AG09319 (cell line): Measurements from ENCODE around the gene EEF1AKMT3.

ENCODE experiments used
- DNase-seq: peaks from one replicate; pipeline ENCODE4 v3.0.0-alpha.2; 2010; ENCODE audit warnings: low read depth; ENCODE audit errors: extremely low read depth
- CTCF ChIP-seq: IDR thresholded peaks from 2 replicates; pipeline ENCODE4 v1.5.1; 2011; ENCODE audit warnings: low read depth, mild to moderate bottlenecking, inconsistent platforms, low read length, moderate library complexity

The EEF1AKMT3 gene

GRCh38 chr12:57741413-57741789 lies 31.0 kb upstream of the EEF1AKMT3 start:
- TF ChIP-seq CTCF, result no peak
- DNase-seq, result no peak

GRCh38 chr12:57741844-57742738 lies 30.3 kb upstream of the EEF1AKMT3 start:
- no peak for TF ChIP-seq CTCF
- no peak for DNase-seq

GRCh38 chr12:57743769-57744168 lies 28.6 kb upstream of the EEF1AKMT3 start:
- no peak for TF ChIP-seq CTCF
- no peak for DNase-seq

- DNase-seq, result peak; percentile 69
- TF ChIP-seq CTCF, result no peak
These were observed 28.1 kb upstream of the EEF1AKMT3 start for GRCh38 chr12:57744194-57744776.

GRCh38 chr12:57744777-57745484 lies 27.5 kb upstream of the EEF1AKMT3 start, which contains the start of gene TSPAN31:
Gene TSPAN31 (plus strand): TSS chr12:57745039. CDS start chr12:57745155, 116 bp downstream.
- TF ChIP-seq CTCF, result no peak
- DNase-seq, result peak; percentile 95

- TF ChIP-seq CTCF, result no peak
- no peak for DNase-seq
These were observed 26.9 kb upstream of the EEF1AKMT3 start for GRCh38 chr12:57745485-57745881.

- no peak for DNase-seq
- no peak for TF ChIP-seq CTCF
These were observed 26.4 kb upstream of the EEF1AKMT3 start for GRCh38 chr12:57746025-57746424.
